GM18505 (cell line): ENCODE measurements around the gene SEMA4G.

Source experiments
- ATAC-seq: cut with Tn5 transposase; IDR thresholded peaks from one replicate; pipeline ENCODE4 v1.9.1; 2021; ENCODE audit not compliant: unreplicated experiment
- POLR2A ChIP-seq: IDR thresholded peaks from 4 replicates; pipeline ENCODE4 v1.6.1; 2011; ENCODE audit warnings: borderline replicate concordance; ENCODE audit not compliant: insufficient read depth, insufficient read length; ENCODE audit errors: extremely low read depth

Gene SEMA4G

GRCh38 chr10:100986952-100987684 is 17.8 kb downstream of the SEMA4G start, which contains the start of the genes MRPL43 and TWNK:
MRPL43 (minus strand) TSS chr10:100987497; CDS start chr10:100987443, 54 bp downstream.
TWNK (plus strand) TSS chr10:100987543; CDS start chr10:100988211, 668 bp downstream.
- peak; percentile 85 for ATAC-seq
- peak; percentile 76 for TF ChIP-seq POLR2A

- no peak for TF ChIP-seq POLR2A
- no peak for ATAC-seq
Measured at GRCh38 chr10:100987685-100988049, 18.4 kb downstream of the SEMA4G start.

GRCh38 chr10:100988166-100988565 is 18.9 kb downstream of the SEMA4G start:
- TF ChIP-seq POLR2A = no peak
- ATAC-seq = no peak

GRCh38 chr10:100989088-100989487 is 19.8 kb downstream of the SEMA4G start:
- no peak for ATAC-seq
- no peak for TF ChIP-seq POLR2A

- no peak for ATAC-seq
Measured at GRCh38 chr10:100993986-100994708, 24.8 kb downstream of the SEMA4G start.

GRCh38 chr10:100995181-100995580 is 25.9 kb downstream of the SEMA4G start:
- no peak for TF ChIP-seq POLR2A
- no peak for ATAC-seq

More at GRCh38 chr10:100993986-100994708, 24.8 kb downstream of the SEMA4G start:
- TF ChIP-seq POLR2A = no peak

- TF ChIP-seq POLR2A = no peak
- no peak for ATAC-seq
Measured at GRCh38 chr10:100996678-100997359, 27.5 kb downstream of the SEMA4G start.

GRCh38 chr10:100997360-100998182 is 28.3 kb downstream of the SEMA4G start:
- ATAC-seq = peak; percentile 31
- TF ChIP-seq POLR2A = peak; percentile 52

GRCh38 chr10:100998183-100998990 is 29.1 kb downstream of the SEMA4G start:
- ATAC-seq = no peak
- TF ChIP-seq POLR2A = no peak

- peak; percentile 45 for ATAC-seq
- TF ChIP-seq POLR2A = no peak
Measured at GRCh38 chr10:100998991-100999741, 29.9 kb downstream of the SEMA4G start.

GRCh38 chr10:100999742-101000126 is 30.4 kb downstream of the SEMA4G start, which contains the start of gene LZTS2:
LZTS2 (plus strand) TSS chr10:100999808; CDS start chr10:101002539, 2,731 bp downstream.
- TF ChIP-seq POLR2A = no peak

More at GRCh38 chr10:100999742-101000126, 30.4 kb downstream of the SEMA4G start, which contains the start of gene LZTS2:
- ATAC-seq = no peak
